ENCODE results near the gene IFNA5. TPM values are rescaled to one million over a fixed set of nuclear protein-coding genes. Genes with fewer than 3 reads are reported as not detected.

IFNA5 gene
- polyA plus RNA-seq, 2 of the 4 experiments (the other 2 are of a cell fraction): not detected

DNA sequence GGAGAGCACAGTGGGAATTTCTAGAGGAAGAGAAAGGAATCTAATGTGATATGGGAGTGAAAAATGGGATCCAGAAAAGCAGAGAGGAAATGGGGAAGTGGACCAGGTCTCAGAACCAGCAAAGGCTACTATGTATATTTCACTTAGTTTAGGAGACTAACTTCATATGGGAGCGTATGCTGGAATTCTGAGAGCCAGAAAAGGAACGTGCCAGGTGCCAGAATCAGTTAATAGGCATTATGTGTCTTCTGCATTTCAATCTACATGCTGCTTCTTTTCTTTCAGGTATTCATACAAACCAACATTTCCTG, 36.8 kb downstream of the IFNA5 start:
- Histone ChIP-seq H3K4me1 (no peaks in the 10 kb centered on the region), H3K4me3 (no peak overlapping the region), H3K4me2 (no peak overlapping the region), H3K27ac (no peak overlapping the region), H3K9me3 (no peaks in the 10 kb centered on the region; the same call in 2 of the 3 replicates)
- WGBS (ENCODE audit: missing lambda C conversion rate): 8% methylated on average over 2 of the region's 2 CpGs
- FAIRE-seq (no peak), DNase-seq (ENCODE audit: low read depth in 1 of 2, low spot score in 1 of 2) (no peak), ATAC-seq (no peak; a peak in 1 of 6 replicates)
- ChIA-PET POLR2A (no interaction called here), CTCF (no interaction called here)
- TF ChIP-seq ESRRA (IDR thresholded peaks at IDR 0.05; ENCODE audit: borderline replicate concordance, low read length): no peak
- TF ChIP-seq, protein P1, sequence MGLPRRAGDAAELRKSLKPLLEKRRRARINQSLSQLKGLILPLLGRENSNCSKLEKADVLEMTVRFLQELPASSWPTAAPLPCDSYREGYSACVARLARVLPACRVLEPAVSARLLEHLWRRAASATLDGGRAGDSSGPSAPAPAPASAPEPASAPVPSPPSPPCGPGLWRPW (IDR thresholded peaks at IDR 0.05): no peak
- TF ChIP-seq, protein P2, sequence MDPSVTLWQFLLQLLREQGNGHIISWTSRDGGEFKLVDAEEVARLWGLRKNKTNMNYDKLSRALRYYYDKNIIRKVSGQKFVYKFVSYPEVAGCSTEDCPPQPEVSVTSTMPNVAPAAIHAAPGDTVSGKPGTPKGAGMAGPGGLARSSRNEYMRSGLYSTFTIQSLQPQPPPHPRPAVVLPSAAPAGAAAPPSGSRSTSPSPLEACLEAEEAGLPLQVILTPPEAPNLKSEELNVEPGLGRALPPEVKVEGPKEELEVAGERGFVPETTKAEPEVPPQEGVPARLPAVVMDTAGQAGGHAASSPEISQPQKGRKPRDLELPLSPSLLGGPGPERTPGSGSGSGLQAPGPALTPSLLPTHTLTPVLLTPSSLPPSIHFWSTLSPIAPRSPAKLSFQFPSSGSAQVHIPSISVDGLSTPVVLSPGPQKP (IDR thresholded peaks at IDR 0.05; ENCODE audit: low read depth, low read length): no peak
- TF ChIP-seq HEYL (CRISPR knock-in tag; IDR thresholded peaks at IDR 0.05): no peak
- TF ChIP-seq JUN (IDR thresholded peaks at IDR 0.05): no peak

GRCh38 chr9:21267485-21268346, 37.4 kb downstream of the IFNA5 start:
- Histone ChIP-seq H3K4me2 (no peak overlapping the region), H3K4me1 (no peaks in the 10 kb centered on the region), H3K27ac (no peak overlapping the region), H3K4me3 (no peak overlapping the region), H3K9me3 (no peaks in the 10 kb centered on the region; the same call in 2 of the 3 replicates)
- ChIA-PET CTCF (interaction anchor here (1.1 to 6.1 kb wide), 2 partner anchors 15 to 50 kb away, joined by 4 to 40 read pairs; no protein-coding TSS in a partner anchor), POLR2A (no interaction called here)
- 27% methylated on average over 4 of the region's 4 CpGs for WGBS (ENCODE audit: missing lambda C conversion rate)
- FAIRE-seq (no peak), ATAC-seq (no peak), DNase-seq (ENCODE audit: low read depth in 1 of 2, low spot score in 1 of 2) (no peak)
- no peak for TF ChIP-seq CTCF (IDR thresholded peaks at IDR 0.05)
- TF ChIP-seq GATA3 (IDR thresholded peaks at IDR 0.05; ENCODE audit: borderline replicate concordance): no peak
- TF ChIP-seq KDM5A (IDR thresholded peaks at IDR 0.05): no peak
- TF ChIP-seq CBX2 (IDR thresholded peaks at IDR 0.05; ENCODE audit: borderline replicate concordance, low read depth): no peak
- TF ChIP-seq FOXS1 (CRISPR knock-in tag; IDR thresholded peaks at IDR 0.05): no peak
- no peak for TF ChIP-seq BHLHE40 (IDR thresholded peaks at IDR 0.05; ENCODE audit: low read depth, low read length)
- TF ChIP-seq E2F6 (IDR thresholded peaks at IDR 0.05; ENCODE audit: borderline replicate concordance, low read depth): no peak
- no peak for TF ChIP-seq CHD2 (IDR thresholded peaks at IDR 0.05; ENCODE audit: low read length, partially characterized antibody)
- no peak for TF ChIP-seq SMC3 (IDR thresholded peaks at IDR 0.05)
- TF ChIP-seq ESRRA (IDR thresholded peaks at IDR 0.05; ENCODE audit: borderline replicate concordance, low read length): no peak
- TF ChIP-seq EHF (CRISPR knock-in tag; IDR thresholded peaks at IDR 0.05): no peak

GRCh38 chr9:21266733-21267484, 38.2 kb downstream of the IFNA5 start:
- CTCF ChIA-PET: interaction anchor here (1.1 to 6.1 kb wide), 2 partner anchors 14 to 51 kb away, joined by 4 to 40 read pairs; no protein-coding TSS in a partner anchor
- Histone ChIP-seq H3K4me3 (no peak overlapping the region), H3K9me3 (no peaks in the 10 kb centered on the region; the same call in 2 of the 3 replicates), H3K27ac (no peak overlapping the region), H3K4me2 (no peak overlapping the region), H3K4me1 (no peaks in the 10 kb centered on the region)
- POLR2A ChIA-PET: no interaction called here
- ATAC-seq (no peak; a peak in 1 of 6 replicates), DNase-seq (ENCODE audit: low read depth in 1 of 2, low spot score in 1 of 2) (no peak), FAIRE-seq (no peak)
- WGBS (ENCODE audit: missing lambda C conversion rate): 71% methylated on average over 3 of the region's 3 CpGs
- TF ChIP-seq KDM5A (IDR thresholded peaks at IDR 0.05): no peak
- no peak for TF ChIP-seq BHLHE40 (IDR thresholded peaks at IDR 0.05; ENCODE audit: low read depth, low read length)
- no peak for TF ChIP-seq ZNF302 (CRISPR knock-in tag; IDR thresholded peaks at IDR 0.05)
- no peak for TF ChIP-seq ZFP36 (IDR thresholded peaks at IDR 0.05; ENCODE audit: borderline replicate concordance, partially characterized antibody)
- TF ChIP-seq RNF2 (IDR thresholded peaks at IDR 0.05; ENCODE audit: borderline replicate concordance, low read depth): no peak
- no peak for TF ChIP-seq HMGXB4 (CRISPR knock-in tag; IDR thresholded peaks at IDR 0.05; ENCODE audit: borderline replicate concordance)
- TF ChIP-seq HEYL (CRISPR knock-in tag; IDR thresholded peaks at IDR 0.05): no peak
- TF ChIP-seq CBX2 (IDR thresholded peaks at IDR 0.05; ENCODE audit: borderline replicate concordance, low read depth): no peak
- no peak for TF ChIP-seq E2F6 (IDR thresholded peaks at IDR 0.05; ENCODE audit: borderline replicate concordance, low read depth)
- TF ChIP-seq CTCF (IDR thresholded peaks at IDR 0.05): no peak
- TF ChIP-seq POLR2AphosphoS2 (conservative IDR thresholded peaks at IDR 0.05; ENCODE audit: low read length): no peak

All from A549 (cell line).